Raji (cell line): ENCODE results near the gene CUL4A.

ENCODE experiments used
- POLR2A ChIP-seq: IDR thresholded peaks from 2 replicates; pipeline ENCODE4 v1.6.1; 2011; ENCODE audit warnings: low read depth, low read length, control low read depth; ENCODE audit not compliant: insufficient read depth

The CUL4A gene

DNA sequence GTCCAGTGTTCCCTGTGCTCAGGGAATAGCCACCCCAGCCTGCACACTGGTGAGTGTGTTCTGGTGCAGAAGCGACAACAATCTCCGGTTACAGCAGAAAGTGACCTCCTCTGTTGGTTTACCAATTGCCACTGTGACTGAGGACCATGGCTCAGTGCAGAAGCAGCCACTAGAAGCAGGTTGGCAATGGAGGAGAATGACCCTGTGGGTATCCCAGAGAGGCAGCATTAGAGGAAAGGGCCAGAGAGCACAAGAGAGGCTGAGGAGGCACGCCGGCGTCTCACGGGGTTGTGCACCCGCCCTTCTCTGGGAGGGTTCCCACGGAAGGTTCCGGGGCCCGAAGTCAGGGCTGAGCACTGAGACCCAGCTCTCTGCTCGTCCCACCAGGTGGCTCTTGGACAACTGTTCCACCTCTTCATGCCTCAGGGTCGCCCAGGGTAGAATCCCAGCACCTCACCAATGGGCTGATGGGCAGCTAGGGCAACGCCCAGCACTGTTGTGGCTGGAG, 36.9 kb upstream of the CUL4A start:
- TF ChIP-seq POLR2A, result no peak

DNA sequence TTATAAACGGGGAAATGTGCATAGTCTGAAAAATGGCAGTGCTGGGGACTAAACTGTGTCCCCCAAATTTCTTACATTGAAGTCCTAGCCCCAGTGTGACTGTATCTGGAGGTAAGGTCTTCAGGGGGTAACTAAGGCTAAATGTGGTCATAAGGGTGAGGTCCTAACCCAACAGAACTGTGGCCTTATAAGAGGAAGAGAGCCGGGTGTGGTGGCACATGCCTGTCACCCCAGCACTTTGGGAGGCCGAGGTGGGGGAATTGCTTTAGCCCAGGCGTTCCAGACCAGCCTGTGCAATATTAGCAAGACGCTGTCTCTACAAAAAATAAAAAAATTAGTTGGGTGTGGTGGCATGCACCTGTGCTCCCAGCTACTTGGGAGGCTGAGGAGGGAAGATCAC, 33.1 kb upstream of the CUL4A start:
- no peak for TF ChIP-seq POLR2A

DNA sequence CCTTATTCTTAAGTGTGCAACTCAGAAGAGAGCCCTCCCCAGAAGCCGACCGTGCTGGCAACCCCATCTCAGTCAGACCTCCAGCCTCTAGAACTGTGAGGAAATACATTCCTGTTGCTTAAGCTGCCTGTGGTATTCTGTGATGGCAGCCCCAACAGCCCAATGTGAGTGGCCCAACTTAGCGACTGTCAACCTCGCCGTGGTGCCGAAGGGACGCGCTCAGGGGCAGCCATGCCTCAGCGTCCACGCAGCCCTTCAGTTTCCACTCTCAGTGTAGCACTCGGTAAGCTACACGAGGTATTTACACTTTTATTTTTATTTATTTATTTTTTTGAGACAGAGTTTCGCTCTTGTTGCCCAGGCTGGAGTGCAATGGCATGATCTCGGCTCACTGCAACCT, 32.6 kb upstream of the CUL4A start:
- no peak for TF ChIP-seq POLR2A

DNA sequence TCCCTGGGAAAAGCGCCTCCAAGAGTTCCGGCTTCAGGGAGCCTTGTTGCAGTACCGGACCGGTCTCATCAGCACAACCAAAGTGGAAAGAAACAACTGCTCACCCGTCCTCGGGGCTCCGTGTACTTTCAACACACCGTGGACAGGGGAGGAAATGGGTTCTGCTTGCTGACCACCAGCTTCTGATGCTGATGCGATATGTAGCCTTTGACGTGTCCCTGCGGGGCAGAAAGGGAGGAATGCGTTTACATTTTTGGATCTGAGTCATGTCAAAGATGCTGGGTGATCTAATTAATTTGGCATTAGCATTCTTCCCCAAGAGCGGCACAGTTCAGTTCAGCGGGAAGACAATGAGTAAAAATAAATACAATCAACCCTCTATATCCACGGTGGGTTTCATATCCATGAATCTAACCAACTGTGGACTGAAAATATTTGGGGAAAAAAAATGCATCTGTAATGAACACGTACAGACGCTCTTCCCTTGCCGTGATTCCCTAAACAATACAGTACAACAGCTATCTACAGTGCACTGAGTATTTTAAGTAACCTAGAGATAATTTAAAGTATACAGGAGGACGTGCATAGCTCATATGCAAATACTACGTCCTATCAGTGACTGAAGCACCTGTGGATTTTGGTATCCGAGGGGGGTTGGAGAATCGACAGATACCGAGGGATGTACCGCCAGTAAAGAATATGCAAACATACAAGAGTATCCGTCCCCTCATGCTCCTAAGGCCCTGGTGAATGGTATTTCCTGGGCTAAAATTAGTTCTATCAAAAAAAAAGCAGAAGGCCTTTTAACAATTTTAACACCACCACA, 31.1 kb upstream of the CUL4A start:
- TF ChIP-seq POLR2A, result no peak

DNA sequence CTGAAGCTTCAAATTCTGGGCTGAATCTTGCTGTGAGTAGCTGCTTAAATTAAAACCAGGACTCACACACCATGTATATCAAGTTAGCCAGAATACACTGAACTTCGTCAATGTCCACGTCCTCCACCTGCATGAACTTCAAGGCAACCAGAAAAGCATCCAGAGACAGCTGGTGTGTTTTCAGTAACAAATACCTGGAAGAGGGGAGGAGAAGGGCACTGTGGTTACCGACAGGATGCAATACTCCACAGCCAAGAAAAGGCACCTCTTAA, 30.6 kb upstream of the CUL4A start:
- no peak for TF ChIP-seq POLR2A

DNA sequence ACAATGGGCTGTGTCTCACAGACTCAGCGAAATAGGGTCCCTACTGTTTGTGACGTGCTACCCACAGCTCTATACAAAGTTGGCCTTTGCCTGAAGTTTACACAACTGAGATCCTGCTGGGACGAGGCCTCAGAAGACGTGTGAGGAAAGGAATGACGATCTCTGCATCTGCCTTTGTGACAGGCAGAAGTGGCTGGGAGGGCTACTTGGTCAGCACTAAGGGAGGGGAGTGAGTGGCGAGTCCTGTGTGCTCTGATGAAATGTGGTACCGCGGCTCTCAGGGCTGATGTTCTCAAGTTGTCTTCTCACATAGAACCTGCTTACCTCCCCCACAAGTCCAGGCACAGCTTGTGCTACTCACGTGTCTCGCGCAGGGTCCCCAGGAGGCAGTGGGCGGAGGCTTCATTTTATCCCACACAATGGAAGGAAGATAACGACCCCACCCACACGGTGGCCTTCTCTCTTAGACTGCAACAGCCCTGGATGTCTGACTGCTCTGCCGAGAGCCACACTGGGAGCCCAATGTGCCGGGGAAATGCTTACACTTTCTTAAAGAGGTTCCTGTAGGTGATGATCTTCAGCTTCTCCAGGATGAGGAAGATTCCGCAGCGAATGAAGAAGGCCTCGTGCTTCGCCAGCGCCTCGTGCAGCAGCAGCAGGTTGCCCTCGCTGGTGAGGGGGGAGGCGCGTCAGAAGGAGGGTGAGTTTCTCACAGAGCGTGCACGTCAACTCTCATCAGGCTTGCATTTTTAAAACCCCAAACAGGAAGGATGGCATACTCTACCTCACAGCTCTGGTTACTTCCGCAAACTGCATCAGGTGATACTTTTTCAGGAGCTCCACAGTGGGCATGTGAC, 29.8 kb upstream of the CUL4A start:
- TF ChIP-seq POLR2A, result no peak

DNA sequence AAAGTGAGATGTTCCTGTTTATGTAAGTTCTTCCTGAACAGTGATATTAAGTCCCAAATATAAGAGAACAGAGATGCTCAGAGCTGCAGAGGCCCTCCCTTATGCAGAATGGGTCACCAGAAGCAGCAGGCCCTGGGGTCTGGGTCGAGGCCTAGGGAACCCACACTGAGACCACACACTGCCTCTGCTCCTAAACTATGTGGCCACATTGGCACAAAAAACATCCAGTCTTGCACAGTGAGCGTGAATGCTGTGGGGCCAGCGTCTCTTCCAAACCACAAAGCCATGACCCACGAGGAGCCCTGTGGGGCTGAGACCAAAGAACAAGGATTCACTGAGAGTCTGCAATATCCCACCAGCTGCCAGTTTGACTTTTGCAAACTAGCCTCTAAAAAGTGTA, 27.4 kb upstream of the CUL4A start:
- no peak for TF ChIP-seq POLR2A

DNA sequence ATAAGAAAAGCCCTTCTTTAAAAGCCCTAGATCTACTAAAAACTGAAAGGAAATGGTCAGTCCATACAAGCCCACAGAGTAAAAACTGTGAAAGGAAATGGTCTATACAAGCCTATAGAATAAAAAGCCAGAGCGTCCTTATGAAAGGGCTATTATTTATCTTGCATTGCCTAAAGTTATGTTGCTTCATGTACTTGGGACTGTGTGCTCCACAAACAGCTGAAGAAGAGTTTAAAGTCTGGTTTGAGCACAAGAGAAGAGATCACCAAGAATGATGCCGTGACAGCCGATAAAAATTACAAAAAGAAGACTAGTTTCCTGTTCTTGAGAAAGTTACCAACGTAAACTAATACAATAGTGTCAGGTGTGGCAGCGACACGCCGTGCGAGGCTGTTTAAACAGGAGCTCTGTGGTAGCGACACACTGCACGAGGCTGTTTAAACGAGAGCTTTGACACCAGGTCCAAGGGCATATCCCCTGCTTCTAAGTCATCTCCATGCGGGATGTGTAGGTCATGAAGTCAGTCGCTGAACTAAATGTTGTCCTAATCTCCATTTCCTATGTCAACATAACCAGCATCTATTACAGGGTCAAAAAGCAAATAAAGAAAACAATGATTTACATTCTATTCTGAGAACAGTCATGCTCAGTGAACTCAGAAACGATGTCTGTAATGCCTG, 25.8 kb upstream of the CUL4A start:
- no peak for TF ChIP-seq POLR2A

DNA sequence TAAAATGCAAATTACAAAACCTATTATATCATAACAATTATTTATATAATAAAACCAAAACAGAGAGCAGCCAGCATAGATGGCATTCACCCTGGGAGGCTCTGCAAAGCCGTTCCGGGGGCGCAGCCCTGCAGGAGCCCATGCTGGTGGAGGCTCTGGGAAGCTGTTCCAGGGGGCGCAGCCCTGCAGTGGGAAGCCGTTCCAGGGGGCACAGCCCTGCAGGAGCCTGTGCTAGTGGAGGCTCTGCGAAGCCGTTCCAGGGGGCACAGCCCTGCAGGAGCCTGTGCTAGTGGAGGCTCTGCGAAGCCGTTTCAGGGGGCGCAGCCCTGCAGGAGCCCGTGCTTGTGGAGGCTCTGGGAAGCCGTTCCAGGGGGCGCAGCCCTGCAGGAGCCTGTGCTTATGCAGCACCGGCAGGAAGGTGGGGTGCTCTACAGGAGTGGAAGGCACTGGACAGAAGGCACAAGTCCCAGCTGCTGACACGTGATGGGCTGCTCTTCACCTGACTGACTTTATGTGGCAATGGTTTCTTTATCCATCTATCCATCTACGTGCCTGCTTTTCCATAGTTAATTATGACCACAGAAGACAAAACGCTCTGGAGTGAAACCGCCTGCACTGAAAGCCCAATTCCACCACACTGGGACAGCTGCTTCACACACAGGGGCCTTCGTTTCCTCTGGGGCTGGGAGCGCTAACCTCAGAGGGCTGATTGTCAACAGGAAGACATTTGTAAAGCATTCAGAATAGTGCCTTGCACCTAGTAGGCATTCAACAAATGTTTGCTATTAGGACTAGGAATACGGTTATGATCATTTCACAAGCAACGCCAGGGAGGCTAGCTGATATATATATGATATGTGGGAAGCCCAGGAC, 24.6 kb upstream of the CUL4A start:
- no peak for TF ChIP-seq POLR2A

DNA sequence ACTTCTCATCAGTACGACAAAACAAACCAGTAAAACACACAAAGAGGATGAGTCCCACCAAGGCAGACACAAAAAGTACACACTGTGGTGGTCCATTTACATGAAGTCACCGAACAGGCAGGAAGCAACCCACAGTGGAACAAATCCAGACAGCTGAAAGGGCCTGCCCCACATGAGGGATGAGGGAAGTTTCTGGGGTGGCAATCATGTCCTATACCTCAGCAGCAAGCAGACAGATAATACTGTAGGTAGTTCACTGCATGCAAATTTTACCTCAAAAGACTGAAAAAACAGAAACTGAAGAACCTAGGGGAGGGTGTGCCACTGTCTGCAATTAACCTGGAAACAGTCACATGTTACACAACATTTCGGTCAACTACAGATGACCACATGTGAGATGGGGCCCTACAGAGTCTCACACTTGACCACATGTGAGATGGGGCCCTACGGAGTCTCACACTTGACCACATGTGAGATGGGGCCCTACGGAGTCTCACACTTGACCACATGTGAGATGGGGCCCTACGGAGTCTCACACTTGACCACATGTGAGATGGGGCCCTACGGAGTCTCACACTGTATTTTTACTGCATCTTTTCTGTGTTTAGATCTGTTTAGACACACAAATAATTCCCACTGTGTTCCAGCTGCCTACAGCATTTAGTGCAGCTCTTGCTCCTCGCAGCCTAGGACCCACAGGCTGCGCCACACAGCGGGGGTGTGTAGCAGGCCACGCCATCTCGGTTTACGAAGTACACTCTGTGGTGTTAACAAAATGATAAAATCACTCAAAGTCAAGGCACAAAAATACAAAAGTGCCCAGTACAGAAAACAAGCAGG, 23.1 kb upstream of the CUL4A start:
- TF ChIP-seq POLR2A, result no peak

DNA sequence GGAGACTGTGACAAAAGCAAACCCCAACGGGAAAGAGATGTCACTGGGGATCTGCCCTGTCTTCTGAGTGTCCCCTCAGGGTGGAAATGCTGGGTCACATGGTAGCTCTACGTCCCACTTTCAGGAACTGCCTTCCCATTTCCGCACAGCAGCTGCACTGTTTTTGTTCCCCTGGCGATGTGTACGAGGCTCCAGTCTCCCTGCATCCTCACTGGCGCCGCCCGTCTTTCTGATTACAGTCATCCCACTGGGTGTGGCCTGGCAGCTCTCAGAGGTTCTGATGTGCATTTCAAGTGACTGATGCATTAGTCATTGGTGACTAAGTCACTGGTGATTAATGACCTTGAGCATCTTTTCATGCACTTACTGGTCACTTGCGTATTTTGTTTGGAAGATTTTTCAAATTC, 22.1 kb upstream of the CUL4A start:
- TF ChIP-seq POLR2A, result no peak

DNA sequence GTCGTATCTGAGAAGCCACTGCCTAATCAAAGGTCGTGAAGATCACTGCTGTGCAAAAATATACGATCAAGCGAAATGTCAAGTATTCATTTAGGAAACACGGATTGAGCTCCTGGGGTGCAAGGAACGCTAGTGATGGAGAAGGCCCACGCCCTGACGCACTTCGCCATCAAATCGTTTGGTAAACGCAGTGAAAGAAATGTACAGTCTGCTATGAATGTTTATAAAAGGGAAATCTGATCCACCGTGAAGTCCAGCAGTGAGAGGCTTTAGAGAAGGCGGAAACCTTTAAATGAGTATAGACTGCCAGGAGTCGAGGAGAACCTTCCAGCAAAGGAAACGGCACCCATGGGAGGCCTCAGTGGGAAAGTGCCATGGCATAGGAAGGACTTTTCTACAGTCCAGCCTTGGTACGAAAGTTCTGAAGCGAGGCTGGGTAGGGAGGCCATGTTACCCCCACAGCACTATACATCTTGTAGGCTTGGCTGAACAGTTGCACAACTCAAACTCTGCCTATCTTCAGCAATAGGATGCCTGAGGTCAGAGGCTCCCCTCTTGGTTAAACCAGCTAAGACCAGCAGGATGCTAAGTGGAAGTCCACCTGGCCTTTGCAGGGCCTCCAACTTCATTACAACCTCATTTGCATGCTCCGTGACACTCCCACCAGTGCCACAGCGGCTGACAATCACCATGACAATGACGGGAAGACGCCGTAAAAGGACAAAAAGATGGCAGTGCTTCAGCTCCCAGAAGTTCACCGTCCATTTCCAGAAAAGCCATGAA, 21.3 kb upstream of the CUL4A start:
- TF ChIP-seq POLR2A, result no peak

DNA sequence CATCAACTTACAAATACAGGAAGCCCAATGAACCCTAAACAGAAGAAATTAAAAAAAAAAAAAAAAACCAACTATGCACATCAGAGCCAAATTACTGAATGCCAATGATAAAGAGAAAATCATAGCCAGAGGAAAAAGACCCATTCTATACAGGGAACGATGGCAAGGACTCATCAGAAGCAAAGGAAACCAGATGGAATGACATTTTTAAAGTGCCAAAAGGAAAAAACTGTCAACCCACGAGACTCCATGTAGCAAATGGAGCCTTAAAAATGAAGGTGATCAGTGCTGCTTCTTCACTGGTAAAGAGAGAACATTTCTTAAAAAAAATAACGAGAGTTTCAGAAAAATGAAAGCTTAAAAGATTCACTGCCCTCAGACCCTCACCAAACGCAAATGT, 19.2 kb upstream of the CUL4A start:
- TF ChIP-seq POLR2A, result no peak

DNA sequence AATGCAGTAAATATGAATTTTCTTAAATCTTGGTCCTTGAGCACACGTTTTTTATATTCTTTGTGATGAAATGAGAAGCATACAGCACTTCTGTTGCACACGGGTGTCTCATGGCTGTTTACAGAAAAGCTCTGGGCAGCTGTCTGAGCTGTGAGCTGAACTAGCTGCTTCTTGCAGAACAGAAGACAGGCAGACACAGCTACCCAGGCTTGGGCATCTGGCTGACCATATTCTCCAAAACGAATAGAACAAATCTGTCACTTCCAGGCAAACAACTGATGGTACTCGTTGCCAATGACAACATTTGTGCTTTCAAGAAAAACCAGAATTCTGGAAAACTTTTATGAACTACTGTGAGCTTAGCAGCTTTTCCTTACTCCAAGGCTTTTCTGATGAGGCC, 17.1 kb upstream of the CUL4A start:
- TF ChIP-seq POLR2A, result no peak

DNA sequence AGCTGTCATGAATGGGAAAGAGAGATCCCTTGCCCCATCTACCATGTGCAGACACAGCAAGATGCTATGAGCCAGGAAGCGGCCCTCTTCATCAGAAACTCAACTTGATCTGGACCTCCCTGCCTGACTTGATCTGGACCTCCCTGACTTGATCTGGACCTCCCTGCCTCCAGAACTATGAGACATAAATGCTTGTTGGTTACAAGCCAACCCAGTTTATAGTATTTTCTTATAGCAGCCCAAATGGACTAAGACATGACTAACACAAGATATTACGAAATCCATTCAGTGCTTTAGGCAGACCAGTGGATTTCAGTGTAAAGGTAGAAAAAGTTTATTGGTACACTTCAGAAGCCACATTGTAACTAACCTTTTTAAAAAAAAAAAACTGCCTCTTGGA, 16.5 kb upstream of the CUL4A start:
- TF ChIP-seq POLR2A, result no peak
